Measurements from ENCODE around the gene AHSG.
"Not testable (repeated sequence)": the region's sequence is repeated elsewhere in the genome, so short reads cannot be mapped to it uniquely, and the experiment has no call there.

Gene AHSG

GRCh38 chr3:186618318-186618938, 5.6 kb downstream of the AHSG start:
- no peak for DNase-seq

GRCh38 chr3:186619787-186620212, 6.9 kb downstream of the AHSG start:
- no peak for DNase-seq

GRCh38 chr3:186620213-186621092, 7.6 kb downstream of the AHSG start:
- no peak for DNase-seq

- no peak for DNase-seq
Observed at GRCh38 chr3:186621894-186622650, 9.2 kb downstream of the AHSG start.

- DNase-seq = no peak
Observed at GRCh38 chr3:186622651-186623310, 9.9 kb downstream of the AHSG start.

GRCh38 chr3:186624598-186624997, 11.7 kb downstream of the AHSG start:
- DNase-seq = no peak

- no peak for DNase-seq
Observed at GRCh38 chr3:186625600-186626042, 12.8 kb downstream of the AHSG start.

GRCh38 chr3:186626254-186626847, 13.5 kb downstream of the AHSG start:
- no peak for DNase-seq

- no peak for DNase-seq
Observed at GRCh38 chr3:186627852-186628414, 15.1 kb downstream of the AHSG start.

GRCh38 chr3:186628756-186629155, 15.9 kb downstream of the AHSG start:
- DNase-seq = no peak

GRCh38 chr3:186630950-186631641, 18.2 kb downstream of the AHSG start:
- DNase-seq = no peak

- DNase-seq = no peak
Observed at GRCh38 chr3:186633481-186633880, 20.6 kb downstream of the AHSG start.

- DNase-seq = not testable (repeated sequence)
Observed at GRCh38 chr3:186634207-186634606, 21.3 kb downstream of the AHSG start.

- DNase-seq = no peak
Observed at GRCh38 chr3:186635532-186635931, 22.7 kb downstream of the AHSG start.

- no peak for DNase-seq
Observed at GRCh38 chr3:186636536-186636935, 23.7 kb downstream of the AHSG start.

GRCh38 chr3:186637686-186638085, 24.8 kb downstream of the AHSG start:
- DNase-seq = no peak

GRCh38 chr3:186638259-186638658, 25.4 kb downstream of the AHSG start:
- no peak for DNase-seq

- DNase-seq = no peak
Observed at GRCh38 chr3:186639778-186640472, 27.1 kb downstream of the AHSG start, which contains the start of gene FETUB. Gene FETUB, plus strand, starts transcription at chr3:186640399. Its CDS starts 62 bp downstream, at chr3:186640461.

GRCh38 chr3:186640473-186640818, 27.6 kb downstream of the AHSG start:
- no peak for DNase-seq

GRCh38 chr3:186640929-186641328, 28.1 kb downstream of the AHSG start:
- DNase-seq = no peak

GRCh38 chr3:186642014-186642413, 29.2 kb downstream of the AHSG start:
- no peak for DNase-seq

Measured in CD4-positive, alpha-beta T cell treated with Interleukin-10 for 1 hour (primary cell).